HG02970 (cell line): Measurements from ENCODE around the gene HOXA4.
A peak's percentile ranks its signal among the peaks of the same experiment; 100 is the strongest.

Source experiments
- ATAC-seq: cut with Tn5 transposase; IDR thresholded peaks from one replicate; pipeline ENCODE4 v1.9.1; 2021; ENCODE audit warnings: mild to moderate bottlenecking, moderate library complexity, moderate number of reproducible peaks; ENCODE audit not compliant: unreplicated experiment, low FRiP score

Gene HOXA4

GRCh38 chr7:27170426-27171324, 40.1 kb upstream of the HOXA4 start:
- no peak for ATAC-seq

GRCh38 chr7:27169658-27170425, 39.3 kb upstream of the HOXA4 start:
- ATAC-seq, result no peak

GRCh38 chr7:27168265-27168947, 37.8 kb upstream of the HOXA4 start:
- no peak for ATAC-seq

DNA sequence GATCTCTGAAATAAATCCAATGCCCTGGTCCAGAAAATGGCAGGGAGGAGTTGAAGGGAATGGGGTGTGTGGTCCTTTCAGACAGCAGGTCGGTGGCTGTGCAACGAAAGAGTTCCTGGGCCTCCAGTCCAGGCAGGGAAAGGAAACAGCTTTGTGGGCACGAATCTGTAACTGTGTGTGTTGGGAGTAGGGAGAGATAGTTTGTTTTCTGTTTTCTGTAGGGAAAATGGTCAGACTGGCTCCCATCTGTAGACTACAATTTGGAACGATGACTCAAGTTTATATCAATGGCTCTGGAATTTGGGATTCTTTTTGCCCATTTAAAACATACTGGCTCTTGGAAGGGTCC, 37.3 kb upstream of the HOXA4 start:
- ATAC-seq, result no peak

DNA sequence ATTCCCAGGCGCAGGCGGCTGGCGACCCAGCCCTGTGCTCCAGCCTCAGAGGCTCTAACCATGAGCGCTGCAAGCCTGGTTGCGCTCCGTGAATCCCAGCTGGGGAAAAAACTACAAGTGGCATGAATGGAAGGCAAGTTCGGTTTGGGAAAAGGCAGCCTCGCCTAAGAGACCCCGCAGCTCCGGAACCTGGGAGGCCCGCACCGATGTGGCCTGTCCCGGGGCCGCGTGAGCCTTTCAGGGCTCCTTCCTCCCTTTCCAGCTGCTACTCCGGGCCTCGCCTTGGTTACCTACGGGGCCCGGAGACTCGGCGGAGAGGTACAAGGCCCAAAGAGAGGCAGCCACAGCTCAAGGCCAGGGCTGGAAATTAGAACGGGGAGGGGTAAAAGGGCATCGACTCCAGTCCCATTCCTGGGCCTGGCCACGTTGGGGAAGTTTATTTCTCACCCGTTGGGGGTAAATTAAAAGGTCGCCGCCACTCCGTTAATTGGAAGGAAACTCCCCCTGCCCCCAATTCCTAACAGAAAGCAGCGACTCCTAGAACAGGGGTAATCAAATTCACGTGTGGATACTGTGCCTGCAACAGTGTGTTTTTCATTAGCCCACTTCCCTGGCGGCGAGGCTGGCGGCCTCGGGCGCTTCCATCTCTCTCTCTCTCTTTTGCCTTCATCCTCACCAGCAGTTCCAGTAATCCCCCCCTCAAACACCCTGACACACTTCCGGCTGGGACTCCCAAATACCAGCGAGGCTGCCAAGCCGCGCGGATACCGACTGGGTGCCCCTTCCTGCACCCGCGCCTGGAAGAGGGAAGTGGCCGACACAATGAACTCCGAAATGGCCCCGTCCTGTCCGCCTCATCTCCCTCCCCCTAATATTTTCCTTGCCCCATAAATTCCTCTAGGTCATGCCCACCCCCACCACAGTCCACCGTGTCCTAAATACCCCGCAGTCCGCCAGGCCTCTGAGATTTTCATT, 36.3 kb upstream of the HOXA4 start:
- ATAC-seq, result no peak

DNA sequence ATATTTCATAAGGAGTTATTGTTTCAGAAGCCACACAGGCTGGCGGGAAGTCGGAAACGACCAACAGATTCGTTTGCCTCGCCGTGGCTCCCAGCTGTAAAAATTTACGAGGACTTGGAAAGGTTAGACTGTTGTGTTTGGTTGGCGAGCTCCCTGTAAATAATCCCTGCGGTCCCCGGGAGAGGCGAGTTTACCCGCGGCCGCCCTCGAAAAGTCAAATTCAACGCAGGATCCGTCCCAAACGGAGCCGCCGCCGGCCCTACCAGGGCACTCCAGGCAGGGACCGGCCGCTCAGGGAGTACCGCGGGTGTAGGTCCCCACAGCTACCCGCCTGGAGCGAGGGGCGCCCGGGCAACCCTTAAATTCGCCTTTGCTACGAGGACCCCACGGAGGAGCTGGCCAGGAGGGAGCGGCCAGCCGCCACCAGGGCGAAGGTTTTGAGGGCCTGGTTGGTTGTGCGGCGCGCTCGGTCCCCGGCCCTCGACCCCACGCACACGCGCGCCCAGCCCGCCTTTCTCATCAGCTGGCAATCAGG, 35.5 kb upstream of the HOXA4 start:
- no peak for ATAC-seq

GRCh38 chr7:27165089-27165995, 34.8 kb upstream of the HOXA4 start, which contains the start of gene HOXA9:
HOXA9 (minus strand) TSS chr7:27165537; CDS start chr7:27165457, 80 bp downstream.
- no peak for ATAC-seq

DNA sequence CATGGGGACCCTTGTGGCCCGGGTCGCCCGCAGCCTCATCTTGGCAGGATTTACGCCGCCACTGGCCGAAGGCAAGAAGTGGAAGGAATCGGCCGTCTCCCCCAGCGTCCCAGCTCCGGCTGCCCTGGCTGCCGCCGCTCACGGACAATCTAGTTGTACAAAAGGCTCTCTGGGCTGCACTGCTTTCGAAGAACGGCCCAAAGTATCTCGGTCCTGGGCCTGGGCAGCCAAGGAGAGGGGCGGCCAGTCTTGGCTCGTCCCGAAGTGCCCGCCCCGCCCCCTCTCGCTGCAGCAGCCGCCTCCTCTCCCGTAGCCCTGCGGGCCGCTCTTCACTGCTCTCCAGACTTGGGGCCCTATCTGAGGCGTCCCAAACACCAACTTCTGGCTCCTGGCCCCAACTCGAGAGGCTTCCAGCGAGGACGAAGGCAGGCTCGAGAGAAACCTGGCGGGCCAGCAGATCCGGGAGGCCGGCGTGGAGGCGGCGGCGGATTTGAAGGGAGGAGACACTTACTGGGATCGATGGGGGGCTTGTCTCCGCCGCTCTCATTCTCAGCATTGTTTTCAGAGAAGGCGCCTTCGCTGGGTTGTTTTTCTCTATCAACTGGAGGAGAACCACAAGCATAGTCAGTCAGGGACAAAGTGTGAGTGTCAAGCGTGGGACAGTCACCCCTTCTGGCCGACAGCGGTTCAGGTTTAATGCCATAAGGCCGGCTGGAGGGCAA, 34.0 kb upstream of the HOXA4 start:
- ATAC-seq, result no peak

DNA sequence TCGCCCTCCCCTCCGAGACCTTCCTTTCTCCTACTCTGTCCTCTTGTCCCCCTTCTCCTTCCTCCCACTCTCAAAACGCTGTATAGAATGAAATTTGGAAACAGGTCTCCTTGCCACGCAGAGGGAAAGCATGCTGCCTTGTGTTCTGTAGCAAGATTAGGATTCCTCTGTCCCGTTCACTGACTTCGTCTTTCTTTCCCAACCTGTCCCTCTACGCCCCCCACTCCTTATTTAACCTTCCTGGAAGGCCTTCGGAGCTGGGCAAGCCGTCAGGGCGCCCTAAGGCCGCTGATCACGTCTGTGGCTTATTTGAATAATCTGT, 33.4 kb upstream of the HOXA4 start:
- ATAC-seq, result no peak

- ATAC-seq, result no peak
Measured at GRCh38 chr7:27163288-27164044, 32.9 kb upstream of the HOXA4 start.

- no peak for ATAC-seq
Measured at GRCh38 chr7:27162561-27163287, 32.2 kb upstream of the HOXA4 start.

- no peak for ATAC-seq
Measured at GRCh38 chr7:27161721-27162560, 31.4 kb upstream of the HOXA4 start.

DNA sequence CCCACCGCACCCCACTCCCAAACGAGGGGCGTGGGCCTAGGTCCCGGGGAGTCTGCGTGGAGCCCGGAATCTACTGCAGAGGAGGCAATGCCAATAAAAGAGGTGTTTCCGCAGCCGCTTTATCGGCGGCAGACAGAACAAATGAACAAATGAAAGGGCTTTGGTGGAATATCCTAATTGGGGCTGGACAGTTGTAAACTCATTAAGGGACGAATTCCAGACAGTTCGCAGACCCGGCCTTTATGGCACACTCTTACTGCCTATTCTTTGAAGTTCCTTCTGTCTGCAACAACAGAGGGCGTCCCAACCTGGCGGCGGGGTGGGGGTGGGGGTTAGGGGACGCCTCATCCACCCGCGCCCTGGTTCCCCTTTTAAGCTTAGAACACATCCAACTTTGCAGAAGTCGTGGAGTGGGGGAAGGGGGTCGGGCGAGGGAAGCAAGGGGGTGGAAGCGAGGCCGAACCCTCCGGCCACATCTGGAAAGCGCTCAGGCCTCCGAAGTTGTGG, 30.7 kb upstream of the HOXA4 start:
- ATAC-seq, result no peak

- peak; percentile 53 for ATAC-seq
Measured at GRCh38 chr7:27160546-27161213, 30.1 kb upstream of the HOXA4 start.

DNA sequence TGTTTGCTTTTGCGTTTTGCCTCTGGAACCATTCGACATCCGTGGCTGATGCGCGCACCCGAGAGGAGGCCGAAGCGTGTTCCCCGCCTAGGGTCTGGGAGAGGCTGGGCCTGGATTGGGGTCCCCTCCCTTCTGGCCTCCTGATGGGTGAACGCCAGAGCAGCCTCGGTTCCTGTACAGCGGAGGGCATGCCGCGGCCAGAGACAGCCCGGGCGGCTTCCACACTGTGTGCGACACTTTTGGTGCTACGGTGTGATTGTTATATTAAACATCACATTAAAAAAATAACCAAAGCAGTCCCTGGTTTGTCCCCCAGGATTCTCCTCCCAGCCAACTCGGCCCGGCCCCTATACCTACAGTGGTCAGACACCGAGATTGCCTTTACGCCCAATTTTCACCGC, 29.6 kb upstream of the HOXA4 start:
- ATAC-seq, result no peak
